ENCODE results near the gene MTRFR.

GRCh38 chr12:123200414-123200813 lies 32.8 kb upstream of the MTRFR start:
- TF ChIP-seq FOXK1 (CRISPR knock-in tag; IDR thresholded peaks at IDR 0.05) (no peak), TP53 (CRISPR knock-in tag; IDR thresholded peaks at IDR 0.05) (no peak)
- TF ChIP-seq, protein P1, sequence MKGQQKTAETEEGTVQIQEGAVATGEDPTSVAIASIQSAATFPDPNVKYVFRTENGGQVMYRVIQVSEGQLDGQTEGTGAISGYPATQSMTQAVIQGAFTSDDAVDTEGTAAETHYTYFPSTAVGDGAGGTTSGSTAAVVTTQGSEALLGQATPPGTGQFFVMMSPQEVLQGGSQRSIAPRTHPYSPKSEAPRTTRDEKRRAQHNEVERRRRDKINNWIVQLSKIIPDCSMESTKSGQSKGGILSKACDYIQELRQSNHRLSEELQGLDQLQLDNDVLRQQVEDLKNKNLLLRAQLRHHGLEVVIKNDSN (CRISPR knock-in tag; IDR thresholded peaks at IDR 0.05): no peak
- TF ChIP-seq, protein P2, sequence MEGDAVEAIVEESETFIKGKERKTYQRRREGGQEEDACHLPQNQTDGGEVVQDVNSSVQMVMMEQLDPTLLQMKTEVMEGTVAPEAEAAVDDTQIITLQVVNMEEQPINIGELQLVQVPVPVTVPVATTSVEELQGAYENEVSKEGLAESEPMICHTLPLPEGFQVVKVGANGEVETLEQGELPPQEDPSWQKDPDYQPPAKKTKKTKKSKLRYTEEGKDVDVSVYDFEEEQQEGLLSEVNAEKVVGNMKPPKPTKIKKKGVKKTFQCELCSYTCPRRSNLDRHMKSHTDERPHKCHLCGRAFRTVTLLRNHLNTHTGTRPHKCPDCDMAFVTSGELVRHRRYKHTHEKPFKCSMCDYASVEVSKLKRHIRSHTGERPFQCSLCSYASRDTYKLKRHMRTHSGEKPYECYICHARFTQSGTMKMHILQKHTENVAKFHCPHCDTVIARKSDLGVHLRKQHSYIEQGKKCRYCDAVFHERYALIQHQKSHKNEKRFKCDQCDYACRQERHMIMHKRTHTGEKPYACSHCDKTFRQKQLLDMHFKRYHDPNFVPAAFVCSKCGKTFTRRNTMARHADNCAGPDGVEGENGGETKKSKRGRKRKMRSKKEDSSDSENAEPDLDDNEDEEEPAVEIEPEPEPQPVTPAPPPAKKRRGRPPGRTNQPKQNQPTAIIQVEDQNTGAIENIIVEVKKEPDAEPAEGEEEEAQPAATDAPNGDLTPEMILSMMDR (IDR thresholded peaks at IDR 0.05): no peak

All from WTC11 (cell line).